ENCODE data around the gene SMC1A.
"Not testable (repeated sequence)": the region's sequence is repeated elsewhere in the genome, so short reads cannot be mapped to it uniquely, and the experiment has no call there.

Gene SMC1A

DNA sequence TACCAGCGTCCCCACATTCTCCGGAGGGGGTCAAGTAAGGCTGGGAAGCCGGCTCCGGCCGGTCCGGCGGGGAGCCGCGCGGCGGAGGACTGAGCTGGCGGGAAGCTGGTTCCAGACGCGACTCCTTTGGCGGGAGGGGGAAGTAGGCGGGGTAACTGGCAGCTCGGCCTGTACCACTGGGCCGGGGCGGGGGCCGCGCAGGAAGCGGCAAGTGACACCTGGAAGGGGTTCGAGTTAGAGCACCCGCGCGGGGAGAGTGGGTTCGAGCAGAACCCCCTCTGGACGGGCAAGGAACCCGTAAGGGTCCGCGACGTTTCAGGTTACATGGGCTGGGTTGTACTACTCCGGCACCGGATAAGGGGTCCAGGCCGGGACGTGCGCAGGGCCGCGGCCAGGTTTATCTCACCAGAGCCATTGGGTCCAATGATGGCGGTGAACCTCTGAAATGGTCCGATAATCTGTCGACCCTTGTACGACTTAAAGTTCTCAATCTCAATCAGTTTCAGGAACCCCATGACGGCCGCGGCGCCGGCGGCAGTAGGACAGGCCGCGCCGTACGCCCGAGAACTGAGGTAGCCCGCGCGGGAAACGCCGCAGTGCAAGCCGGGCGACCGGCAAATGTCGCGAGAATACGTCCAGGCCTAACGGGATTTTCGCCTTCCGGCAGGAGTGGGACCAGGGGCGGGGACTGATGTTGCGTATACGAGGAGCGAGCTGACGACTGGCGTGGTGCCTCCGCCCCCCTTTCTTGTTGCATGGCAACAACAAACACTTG lies at the start of gene SMC1A:
TSS of gene SMC1A (minus strand) at position 569 of the 775 bp plus-strand sequence. CDS start at position 515, 54 bp downstream.
- DNase-seq: peak; percentile 83

- no peak for DNase-seq
Observed at GRCh38 chrX:53471346-53471745, 48.9 kb upstream of the SMC1A start.

DNA sequence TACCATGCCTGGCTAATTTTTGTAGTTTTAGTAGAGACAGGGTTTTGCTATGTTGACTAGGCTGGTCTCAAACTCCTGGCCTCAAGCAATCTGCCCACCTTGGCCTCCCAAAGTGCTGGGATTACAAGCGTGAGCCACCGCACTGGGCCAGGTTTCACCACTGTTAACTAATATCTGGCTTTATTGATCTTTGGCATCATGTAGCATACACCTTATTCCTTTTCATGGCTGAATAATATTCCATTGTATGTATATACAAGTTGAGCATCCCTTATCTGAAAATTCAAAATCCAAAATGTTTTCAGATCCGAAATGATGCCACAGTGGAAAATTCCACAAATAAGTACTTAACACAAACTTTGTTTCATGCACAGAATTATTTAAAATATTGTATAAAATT lies 46.2 kb upstream of the SMC1A start:
- not testable (repeated sequence) for DNase-seq

DNA sequence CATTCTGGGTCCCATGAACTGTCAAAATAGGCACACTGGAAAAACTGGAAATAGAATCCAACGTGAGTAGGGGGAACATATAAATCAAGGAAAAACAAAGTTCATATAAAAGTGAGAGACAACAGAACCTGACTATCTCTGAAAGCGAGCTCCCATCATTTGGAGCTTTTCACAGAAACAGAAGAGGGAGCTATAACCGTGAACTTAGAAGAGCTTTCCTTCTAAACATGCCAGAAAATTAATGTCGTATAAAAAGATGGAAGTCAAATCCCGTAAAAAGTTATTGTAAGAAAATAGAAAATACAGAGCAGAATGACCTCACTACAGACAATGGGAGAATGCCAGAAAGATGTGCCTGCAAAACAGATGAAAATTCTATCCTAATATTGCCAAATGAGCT lies 35.6 kb upstream of the SMC1A start:
- no peak for DNase-seq

GRCh38 chrX:53456254-53456653 lies 33.8 kb upstream of the SMC1A start:
- DNase-seq: no peak

DNA sequence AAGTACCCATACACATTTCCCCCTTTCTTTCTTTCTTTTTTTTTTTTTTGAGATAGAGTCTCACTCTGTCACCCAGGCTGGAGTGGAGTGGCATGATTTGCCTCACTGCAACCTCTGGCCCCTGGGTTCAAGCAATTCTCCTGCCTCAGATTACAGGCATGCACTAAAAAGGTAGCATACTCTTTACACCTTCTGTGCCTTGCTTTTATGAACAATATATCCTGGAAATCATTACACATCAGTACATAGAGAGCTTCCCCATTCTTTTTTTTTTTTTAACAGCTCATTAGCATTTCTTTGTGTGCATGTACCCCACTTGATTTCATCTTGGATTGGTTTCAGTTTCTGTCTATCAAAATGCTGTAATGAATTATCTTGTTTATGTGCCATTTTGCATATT lies 30.4 kb upstream of the SMC1A start:
- DNase-seq: no peak

- no peak for DNase-seq
Observed at GRCh38 chrX:53449632-53450031, 27.2 kb upstream of the SMC1A start.

- DNase-seq: no peak
Observed at GRCh38 chrX:53447441-53447840, 25.0 kb upstream of the SMC1A start.

GRCh38 chrX:53445977-53446376 lies 23.5 kb upstream of the SMC1A start:
- peak; percentile 5 for DNase-seq

DNA sequence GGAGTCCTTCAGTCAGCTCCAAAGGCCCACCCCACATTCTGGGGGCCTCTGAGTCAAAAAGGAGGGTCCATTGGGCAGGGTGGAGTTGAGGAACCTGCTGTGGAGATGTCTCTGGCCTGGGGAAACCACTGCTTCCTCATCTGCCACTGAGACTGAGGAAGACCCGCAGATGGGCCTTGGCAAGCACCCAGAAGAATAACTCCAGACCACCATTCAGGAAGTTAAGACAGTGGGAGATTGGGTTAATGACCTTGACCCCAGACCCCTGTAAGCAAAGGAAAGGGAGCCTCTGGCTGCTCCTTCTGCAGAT lies 19.8 kb upstream of the SMC1A start:
- no peak for DNase-seq

DNA sequence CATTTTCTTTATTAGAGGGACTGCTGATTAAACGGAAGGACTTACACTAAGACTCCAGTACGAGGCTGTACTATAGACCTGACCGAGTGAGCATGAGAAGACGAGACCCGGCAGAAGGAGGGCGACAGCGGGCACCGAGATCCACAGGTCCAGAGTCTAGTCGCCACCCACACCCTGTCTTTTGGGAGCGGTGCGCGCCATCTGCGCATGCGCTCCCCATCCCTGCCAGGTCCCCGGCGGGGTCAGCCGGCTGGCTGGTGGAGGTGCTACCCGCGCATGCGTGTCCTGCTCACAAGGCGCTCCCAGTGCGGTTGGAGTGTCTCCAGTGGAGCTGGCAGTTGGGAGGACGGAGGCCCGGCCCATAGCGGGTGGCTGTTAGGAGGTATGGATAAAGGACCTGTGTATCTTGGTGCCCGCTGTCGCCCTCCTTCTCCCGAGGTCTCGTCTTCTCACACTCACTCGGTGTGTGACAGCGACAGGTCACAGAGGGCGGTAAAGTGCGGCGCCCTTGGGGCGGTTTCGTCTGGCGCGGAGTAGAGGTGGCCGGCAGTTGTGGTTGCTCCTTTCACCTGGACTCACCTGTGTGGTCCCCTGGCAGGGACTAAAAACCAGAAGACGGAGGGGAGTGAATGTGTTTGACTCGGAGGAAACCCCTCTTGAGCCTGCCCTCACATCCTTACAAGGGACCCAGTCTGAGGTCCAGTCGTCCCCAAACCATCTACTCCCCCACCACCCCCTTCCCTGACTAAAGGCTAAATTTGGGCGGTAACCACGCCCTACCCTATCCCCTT lies 19.3 kb upstream of the SMC1A start:
- peak; percentile 41 for DNase-seq

- DNase-seq: no peak
Observed at GRCh38 chrX:53440621-53441517, 18.4 kb upstream of the SMC1A start.

GRCh38 chrX:53440101-53440500 lies 17.6 kb upstream of the SMC1A start:
- DNase-seq: no peak

- DNase-seq: no peak
Observed at GRCh38 chrX:53438832-53439230, 16.4 kb upstream of the SMC1A start.

DNA sequence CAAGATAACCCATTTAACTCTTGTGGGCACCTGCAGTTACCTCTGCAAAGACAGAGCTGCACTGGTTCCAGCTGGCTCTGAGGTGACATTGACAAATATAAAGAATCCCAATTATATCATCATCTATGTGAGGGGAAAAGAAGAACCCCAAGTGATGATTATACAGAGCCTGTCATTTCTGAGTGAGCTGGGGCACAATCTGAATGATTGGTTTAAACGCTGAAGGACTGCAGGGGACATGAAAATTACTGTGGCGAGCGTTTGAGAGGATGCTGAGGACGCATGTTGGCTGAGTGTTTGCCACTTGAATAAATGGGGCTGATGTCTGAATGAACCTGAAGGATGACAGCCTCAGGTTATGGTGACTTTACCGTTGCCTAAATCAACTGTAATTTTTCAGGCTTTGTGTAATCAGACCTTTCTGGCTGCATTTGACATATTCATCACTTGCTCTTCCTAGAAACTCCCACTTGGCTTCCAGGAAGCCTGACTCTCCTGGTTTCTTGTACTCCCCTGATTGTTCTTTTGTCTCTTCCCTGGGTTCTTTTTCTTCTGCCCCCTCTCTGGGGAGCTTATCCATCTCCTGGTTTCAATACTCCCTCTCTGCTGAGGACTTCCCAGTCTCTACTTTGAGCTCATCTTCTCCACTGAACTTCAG lies 15.8 kb upstream of the SMC1A start:
- DNase-seq: no peak

DNA sequence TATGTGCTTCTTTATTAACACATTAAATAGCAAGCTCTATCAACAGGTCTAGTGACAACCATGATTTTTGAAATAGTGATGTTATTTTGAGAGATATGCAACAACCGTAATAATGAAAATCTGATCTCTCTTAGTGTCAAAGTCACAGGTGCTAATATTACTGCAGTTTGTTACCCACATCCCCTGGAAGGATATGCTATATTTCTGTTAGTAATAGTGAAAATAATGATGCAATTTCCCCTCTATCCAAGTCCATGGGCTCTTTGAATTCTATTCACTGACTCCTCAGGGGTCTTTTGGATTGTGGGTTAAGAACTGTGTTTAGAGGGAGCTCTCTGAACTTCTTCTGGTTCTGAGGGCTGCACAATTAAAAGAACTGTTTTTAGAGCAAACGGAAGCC lies 14.8 kb upstream of the SMC1A start:
- no peak for DNase-seq

DNA sequence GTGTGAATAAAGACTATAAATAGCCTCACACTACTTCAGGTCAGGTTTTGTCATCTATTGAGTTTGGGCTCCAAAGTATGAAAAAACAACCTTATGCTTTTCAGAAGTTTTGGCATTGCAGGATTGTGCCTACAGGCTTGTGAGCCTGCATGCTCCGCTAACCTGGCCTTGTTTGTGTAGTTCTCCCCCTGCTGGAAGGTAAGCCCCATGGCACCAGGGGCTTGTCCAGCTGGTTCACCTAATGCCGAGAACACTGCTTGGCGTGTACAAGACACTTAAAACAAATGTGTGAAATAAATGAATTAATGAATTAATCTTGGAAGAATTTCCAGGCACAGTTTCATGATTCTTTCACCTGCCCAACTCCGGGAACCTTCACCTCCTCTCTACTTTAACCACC lies 13.5 kb upstream of the SMC1A start:
- DNase-seq: peak; percentile 5

- DNase-seq: peak; percentile 79
Observed at GRCh38 chrX:53433651-53434639, 11.5 kb upstream of the SMC1A start, which contains the start of gene HSD17B10. Gene HSD17B10 (minus strand): TSS chrX:53434370. CDS start chrX:53434345, 25 bp downstream.

DNA sequence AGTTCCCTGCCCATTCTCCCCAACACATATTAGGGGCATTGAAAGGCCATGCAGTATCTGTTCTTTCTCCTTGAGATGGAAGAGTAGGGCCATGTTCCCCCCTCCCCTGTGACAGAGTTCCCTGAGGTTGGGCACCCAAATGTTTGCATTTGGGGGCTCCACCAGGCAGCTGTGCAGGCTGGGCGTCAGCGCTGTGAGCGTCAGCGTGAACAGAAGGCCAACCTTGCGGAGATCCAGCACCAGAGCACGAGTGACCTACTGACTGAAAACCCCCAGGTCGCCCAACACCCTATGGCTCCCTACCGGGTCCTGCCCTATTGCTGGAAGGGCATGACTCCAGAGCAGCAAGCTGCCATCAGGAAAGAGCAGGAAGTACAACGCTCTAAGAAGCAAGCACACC lies 7.8 kb upstream of the SMC1A start:
- DNase-seq: no peak

DNA sequence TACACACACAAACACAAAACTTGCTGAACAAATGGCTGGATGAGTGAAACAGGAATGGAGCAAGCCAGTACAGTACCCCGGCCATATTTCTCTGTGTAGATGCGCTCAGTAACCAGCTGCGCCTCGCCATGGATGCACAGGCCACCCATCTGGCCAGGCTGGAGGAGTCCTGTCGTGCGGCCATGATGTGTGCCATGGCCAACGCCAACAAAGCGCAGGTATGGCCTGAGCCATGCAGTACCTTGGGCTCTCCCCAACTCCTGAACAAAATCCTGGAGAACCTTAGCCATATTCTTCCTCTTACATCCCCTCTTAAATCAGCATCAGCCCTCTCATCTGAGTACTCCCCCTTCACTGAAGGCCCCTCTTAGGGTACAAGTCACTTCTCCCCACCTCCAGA lies 7.3 kb upstream of the SMC1A start:
- DNase-seq: no peak

DNA sequence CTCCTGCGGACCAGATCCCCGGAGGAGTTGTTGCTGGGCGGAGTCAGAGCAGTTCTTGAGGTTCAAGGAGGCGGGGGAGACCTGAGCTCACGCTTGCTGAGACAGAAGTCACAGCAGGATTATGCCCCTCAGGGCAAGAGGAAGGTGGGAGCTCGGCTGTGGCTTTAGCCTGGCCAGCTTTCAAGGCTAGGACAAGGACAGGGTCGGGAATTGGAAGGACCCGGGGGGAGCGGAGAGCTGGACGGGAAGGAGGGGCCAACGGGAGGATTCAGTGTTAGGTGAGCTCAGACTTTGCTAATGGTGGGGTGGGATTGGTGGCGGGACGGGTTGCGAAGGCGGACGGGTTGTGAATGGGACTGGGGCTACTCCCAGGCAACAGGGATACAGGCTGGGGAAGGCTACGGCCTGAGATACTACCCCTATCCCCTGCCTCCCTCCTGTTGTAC lies 430 bp upstream of the SMC1A start, which contains the start of gene RIBC1:
TSS of gene RIBC1 (plus strand) at position 13 of the 446 bp plus-strand sequence. CDS start 3,404 bp downstream, outside the sequence.
- DNase-seq: no peak
